AG04449 (cell line): ENCODE measurements around the gene ARRDC4.

Experiments used
- CTCF ChIA-PET: fragments of 350-600 bp; formaldehyde crosslinking; extraction: SDS; loops from one replicate; lab custom pipeline; 2021; ENCODE audit warnings: antibody characterized with exemption; lab: Yijun Ruan, JAX
- POLR2A ChIA-PET: fragments of 400-600, 350-600 bp; formaldehyde crosslinking; extraction: SDS; loops from one replicate; lab custom pipeline; 2020; ENCODE audit warnings: antibody characterized with exemption, inconsistent platforms; lab: Yijun Ruan, JAX
- DNase-seq: peaks from one replicate; pipeline ENCODE4 v3.0.0-alpha.2; 2010; ENCODE audit warnings: low read depth, low spot score
- H3K4me3 ChIP-seq: 2 replicates; pipeline ENCODE4 v1.5.1; 2011; ENCODE audit warnings: low read depth, mild to moderate bottlenecking, control low read depth, low read length
- TF ChIP-seq, protein P1 (sequence below): IDR thresholded peaks from one replicate; pipeline ENCODE4 v1.5.1; 2011; ENCODE audit warnings: mild to moderate bottlenecking, moderate library complexity, low read length, control low read depth, inconsistent platforms; ENCODE audit not compliant: insufficient read depth; ENCODE audit errors: missing control alignments

Gene ARRDC4, protein sequence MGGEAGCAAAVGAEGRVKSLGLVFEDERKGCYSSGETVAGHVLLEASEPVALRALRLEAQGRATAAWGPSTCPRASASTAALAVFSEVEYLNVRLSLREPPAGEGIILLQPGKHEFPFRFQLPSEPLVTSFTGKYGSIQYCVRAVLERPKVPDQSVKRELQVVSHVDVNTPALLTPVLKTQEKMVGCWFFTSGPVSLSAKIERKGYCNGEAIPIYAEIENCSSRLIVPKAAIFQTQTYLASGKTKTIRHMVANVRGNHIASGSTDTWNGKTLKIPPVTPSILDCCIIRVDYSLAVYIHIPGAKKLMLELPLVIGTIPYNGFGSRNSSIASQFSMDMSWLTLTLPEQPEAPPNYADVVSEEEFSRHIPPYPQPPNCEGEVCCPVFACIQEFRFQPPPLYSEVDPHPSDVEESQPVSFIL

DNA sequence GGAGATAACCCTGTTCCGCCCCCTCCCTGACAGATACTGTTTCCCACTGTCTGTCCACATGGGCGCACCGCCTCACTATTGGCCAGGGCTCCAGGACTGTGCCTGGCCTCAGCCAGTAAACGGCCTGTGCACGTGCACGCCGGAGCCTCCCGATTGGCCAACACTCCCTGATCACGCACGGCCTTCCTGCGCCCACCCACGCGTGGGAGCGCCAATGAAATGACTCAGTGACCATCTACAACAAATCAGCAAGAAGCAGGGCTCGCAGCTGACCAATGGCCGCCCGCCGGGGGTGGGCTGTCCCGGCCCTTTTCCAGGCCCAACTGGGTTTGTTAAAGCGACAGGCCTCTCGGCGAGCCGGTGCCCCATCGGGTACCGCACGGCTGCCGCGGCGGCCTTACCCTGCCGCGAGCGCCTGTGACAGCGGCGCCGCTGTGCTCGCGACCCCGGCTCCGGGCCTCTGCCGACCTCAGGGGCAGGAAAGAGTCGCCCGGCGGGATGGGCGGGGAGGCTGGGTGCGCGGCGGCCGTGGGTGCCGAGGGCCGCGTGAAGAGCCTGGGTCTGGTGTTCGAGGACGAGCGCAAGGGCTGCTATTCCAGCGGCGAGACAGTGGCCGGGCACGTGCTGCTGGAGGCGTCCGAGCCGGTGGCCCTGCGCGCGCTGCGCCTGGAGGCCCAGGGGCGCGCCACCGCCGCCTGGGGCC lies at the start of gene ARRDC4:
Gene ARRDC4 (plus strand): TSS at position 340 of the 703 bp plus-strand sequence. CDS start 159 bp downstream, at position 499.
- POLR2A ChIA-PET: interaction anchor here (0.6 kb wide), 1 partner anchor 30 kb away, joined by 3 read pairs; no protein-coding TSS in a partner anchor
- TF ChIP-seq, protein P1, sequence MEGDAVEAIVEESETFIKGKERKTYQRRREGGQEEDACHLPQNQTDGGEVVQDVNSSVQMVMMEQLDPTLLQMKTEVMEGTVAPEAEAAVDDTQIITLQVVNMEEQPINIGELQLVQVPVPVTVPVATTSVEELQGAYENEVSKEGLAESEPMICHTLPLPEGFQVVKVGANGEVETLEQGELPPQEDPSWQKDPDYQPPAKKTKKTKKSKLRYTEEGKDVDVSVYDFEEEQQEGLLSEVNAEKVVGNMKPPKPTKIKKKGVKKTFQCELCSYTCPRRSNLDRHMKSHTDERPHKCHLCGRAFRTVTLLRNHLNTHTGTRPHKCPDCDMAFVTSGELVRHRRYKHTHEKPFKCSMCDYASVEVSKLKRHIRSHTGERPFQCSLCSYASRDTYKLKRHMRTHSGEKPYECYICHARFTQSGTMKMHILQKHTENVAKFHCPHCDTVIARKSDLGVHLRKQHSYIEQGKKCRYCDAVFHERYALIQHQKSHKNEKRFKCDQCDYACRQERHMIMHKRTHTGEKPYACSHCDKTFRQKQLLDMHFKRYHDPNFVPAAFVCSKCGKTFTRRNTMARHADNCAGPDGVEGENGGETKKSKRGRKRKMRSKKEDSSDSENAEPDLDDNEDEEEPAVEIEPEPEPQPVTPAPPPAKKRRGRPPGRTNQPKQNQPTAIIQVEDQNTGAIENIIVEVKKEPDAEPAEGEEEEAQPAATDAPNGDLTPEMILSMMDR: no peak
- peak within 1 kb of the TSS; percentile 67 for H3K4me3 ChIP-seq
- DNase-seq: peak; percentile 99
- CTCF ChIA-PET: no interaction called here

DNA sequence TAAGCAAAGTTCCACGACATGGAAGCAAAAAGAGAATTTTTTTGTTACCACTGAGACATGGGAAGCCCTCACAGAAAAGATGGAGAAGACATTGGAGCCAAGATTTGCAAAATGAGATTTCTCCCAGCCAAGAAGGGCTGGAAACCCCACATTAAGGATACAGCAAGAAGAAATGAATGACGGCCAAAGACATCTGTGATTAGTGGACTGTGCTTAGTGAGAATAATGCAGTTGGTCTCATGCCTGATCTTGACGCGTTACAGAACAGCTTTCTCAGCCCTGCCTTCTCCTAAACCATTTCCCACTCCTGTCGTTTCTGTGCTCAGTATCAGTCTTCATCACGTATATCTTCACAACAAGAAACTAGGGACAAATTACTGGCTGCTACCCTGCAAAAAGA lies 45.8 kb upstream of the ARRDC4 start:
- H3K4me3 ChIP-seq: no peak overlapping the region
- DNase-seq: no peak
- ChIA-PET POLR2A (no interaction called here), CTCF (interaction anchor here (0.7 to 1.1 kb wide), 2 partner anchors 10 to 264 kb away, joined by 3 read pairs; no protein-coding TSS in a partner anchor)
- TF ChIP-seq, protein P1: no peak

DNA sequence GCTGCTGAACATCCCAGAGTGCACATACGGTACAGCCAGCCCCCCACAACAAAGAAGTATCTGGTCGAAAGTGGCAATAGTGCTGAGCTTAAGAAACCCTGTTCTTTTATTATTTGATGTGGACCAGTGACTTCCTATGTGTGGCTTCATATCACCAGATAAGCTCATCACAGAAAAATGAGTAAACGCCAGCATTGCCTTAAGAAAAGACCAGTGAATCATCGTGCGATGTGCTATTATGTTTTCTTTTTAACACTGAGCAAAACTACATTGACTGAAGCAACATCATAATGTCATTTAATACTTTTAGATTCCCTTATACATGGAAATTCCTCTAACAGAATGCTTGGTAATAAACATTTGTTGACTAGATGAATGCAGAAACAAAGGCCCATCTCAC lies 45.2 kb upstream of the ARRDC4 start:
- CTCF ChIA-PET: interaction anchor here (0.7 to 1.1 kb wide), 2 partner anchors 10 to 263 kb away, joined by 3 read pairs; no protein-coding TSS in a partner anchor
- POLR2A ChIA-PET: no interaction called here
- TF ChIP-seq, protein P1: no peak

DNA sequence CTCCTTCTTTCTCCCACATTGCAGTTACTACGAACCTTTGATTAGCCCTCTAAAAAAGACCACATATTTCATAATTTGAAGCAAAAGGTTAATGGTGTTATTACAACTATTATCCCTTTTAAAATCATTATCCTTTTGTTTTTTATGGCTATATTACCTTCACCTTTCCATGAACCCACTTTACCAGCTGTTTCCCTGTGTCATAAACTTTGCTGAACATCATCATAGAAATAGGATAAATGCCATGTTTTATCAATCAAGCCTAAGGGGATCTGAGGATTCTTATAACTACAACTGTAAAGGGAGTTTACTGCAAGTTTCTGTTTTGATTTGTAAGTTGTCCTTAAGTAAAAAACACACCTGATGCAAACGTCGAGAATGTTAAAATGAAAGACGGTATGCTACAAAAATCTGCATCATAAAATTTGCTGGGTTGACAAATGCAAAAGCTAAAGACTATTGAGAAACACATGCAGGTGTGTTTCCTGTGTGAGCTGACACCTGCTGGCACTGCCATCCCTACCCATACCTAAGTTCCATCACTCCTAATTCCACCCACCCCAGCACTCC lies 39.1 kb upstream of the ARRDC4 start:
- TF ChIP-seq, protein P1: no peak
- POLR2A ChIA-PET: no interaction called here
- no peak overlapping the region for H3K4me3 ChIP-seq
- CTCF ChIA-PET: no interaction called here
- DNase-seq: no peak

More for the DNA sequence above, 45.2 kb upstream of the ARRDC4 start:
- no peak for DNase-seq
- no peak overlapping the region for H3K4me3 ChIP-seq

DNA sequence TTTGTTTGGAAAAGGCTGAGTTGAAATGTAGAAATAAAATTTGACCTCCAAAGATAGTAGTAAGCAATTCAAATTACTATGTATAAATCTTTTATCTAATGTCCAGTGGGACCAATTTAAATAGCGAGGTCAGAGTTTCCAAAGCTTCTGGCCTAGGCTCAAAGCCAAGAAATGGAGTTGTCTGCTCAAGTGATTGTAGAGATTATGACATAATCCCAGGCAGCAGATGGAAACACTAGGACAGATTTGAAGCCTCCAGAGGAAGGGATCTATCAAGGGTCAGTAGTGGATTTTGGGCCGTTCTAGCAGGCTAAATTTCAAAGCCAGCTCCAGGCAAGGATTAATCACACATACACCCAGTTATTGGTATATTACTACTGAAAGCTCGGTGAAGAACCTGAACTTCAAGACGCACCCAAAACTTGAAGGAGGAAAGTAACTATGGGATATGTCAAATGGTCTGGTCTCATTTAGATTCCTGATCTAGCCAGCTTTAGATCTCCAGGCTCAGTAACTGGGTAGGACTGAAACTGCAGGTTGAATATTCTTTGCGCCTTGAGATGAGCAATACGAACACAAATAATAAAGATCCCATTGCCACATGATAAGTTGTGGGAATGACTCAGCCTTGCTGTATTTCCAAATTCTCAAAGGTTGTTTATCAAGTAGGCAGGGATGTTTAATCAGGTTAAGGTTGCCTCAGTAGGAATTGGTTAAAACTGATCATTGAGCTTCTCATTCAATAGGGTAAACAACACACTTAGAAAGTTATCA lies 30.9 kb upstream of the ARRDC4 start:
- no peak for DNase-seq
- TF ChIP-seq, protein P1: no peak
- no peak overlapping the region for H3K4me3 ChIP-seq
- CTCF ChIA-PET: interaction anchor here (1.2 to 1.3 kb wide), 2 partner anchors 9 to 249 kb away, joined by 3 to 4 read pairs; no protein-coding TSS in a partner anchor
- POLR2A ChIA-PET: no interaction called here
